ENCODE results near the gene PPM1H. TPM values are rescaled to one million over a fixed set of nuclear protein-coding genes. Genes with fewer than 3 reads are reported as not detected.
A peak's percentile ranks its signal among the peaks of the same experiment; 100 is the strongest.

PPM1H gene
- total RNA-seq, 1 donor: 13.4 TPM

DNA sequence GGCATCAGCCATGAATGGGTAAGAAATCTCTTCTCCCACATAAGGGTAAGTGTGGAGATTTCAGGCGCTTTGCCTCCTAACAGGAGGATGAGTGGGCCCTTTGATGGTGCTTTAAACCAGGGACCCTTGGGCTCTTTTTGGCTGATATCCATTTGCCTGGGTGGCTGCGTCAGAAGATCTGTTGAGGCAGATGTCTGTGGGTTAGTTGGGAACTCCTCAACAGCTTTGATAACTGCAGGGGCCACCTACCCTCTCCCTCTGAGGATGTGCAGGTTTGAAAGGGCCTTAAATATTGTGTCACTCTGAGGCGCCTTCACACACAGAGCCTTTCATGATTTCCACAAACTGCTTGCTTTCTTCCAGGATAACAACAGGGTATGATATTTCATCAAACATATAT is 210.7 kb downstream of the PPM1H start:
- Histone ChIP-seq H3K4me2 (ENCODE audit: insufficient read depth, low read length) (no peak overlapping the region), H3K9me3 (ENCODE audit: low read depth, low read length) (no peaks in the 10 kb centered on the region), H3K27me3 (ENCODE audit: insufficient read depth, low read length) (no peaks in the 10 kb centered on the region), H3K27ac (ENCODE audit: low read depth, low read length) (peak overlapping the region; percentile 93), H3K4me1 (ENCODE audit: insufficient read depth, low read length) (peaks cover 50% of the 10 kb centered on the region), H3K79me2 (ENCODE audit: insufficient read depth, low read length) (no peaks in the 10 kb centered on the region), H3K36me3 (ENCODE audit: insufficient read depth, low read length) (no peaks in the 10 kb centered on the region), H2AFZ (ENCODE audit: low read length) (no peak overlapping the region), H3K4me3 (ENCODE audit: insufficient read depth, low read length) (no peak overlapping the region), H4K20me1 (ENCODE audit: insufficient read depth, low read length) (no peaks in the 10 kb centered on the region)
- no peak for DNase-seq (ENCODE audit: insufficient read length, low spot score, missing footprints)
- TF ChIP-seq, protein P1, sequence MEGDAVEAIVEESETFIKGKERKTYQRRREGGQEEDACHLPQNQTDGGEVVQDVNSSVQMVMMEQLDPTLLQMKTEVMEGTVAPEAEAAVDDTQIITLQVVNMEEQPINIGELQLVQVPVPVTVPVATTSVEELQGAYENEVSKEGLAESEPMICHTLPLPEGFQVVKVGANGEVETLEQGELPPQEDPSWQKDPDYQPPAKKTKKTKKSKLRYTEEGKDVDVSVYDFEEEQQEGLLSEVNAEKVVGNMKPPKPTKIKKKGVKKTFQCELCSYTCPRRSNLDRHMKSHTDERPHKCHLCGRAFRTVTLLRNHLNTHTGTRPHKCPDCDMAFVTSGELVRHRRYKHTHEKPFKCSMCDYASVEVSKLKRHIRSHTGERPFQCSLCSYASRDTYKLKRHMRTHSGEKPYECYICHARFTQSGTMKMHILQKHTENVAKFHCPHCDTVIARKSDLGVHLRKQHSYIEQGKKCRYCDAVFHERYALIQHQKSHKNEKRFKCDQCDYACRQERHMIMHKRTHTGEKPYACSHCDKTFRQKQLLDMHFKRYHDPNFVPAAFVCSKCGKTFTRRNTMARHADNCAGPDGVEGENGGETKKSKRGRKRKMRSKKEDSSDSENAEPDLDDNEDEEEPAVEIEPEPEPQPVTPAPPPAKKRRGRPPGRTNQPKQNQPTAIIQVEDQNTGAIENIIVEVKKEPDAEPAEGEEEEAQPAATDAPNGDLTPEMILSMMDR (IDR thresholded peaks at IDR 0.05; ENCODE audit: extremely low read depth, low read depth, low read length): no peak

DNA sequence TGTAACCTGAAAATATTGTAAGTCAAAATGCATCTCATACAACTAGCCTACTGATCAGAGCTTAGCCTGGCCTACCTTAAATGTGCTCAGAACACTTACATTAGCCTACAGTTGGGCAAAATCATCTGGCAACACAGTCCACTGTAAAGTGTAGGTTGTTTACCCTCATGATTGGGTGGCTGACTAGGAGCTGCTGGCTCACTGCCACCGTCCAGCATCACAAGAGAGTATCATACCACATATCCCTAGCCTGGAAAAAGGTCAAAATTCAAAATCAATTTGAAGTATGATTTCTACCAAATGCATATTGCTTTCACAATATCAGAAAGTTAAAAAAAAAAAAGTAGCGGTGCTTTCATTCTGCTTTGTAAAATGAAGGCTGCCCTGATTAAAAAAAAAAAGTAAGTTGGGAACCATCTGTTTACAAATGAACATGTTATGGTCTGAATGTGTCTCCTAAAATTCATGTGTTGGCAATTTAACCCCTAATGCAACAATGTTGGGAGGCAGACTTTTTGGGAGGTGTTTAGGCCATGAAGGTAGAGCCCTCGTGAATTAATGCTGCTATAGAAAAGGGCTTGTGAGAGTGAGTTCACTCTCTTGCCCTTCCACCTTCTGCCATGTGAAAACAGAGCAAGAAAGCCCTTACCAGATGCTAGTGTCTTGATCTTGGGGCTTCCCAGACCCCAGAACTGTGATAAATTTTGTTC is 211.8 kb downstream of the PPM1H start:
- Histone ChIP-seq H2AFZ (ENCODE audit: low read length) (no peak overlapping the region), H3K4me2 (ENCODE audit: insufficient read depth, low read length) (no peak overlapping the region), H3K36me3 (ENCODE audit: insufficient read depth, low read length) (no peaks in the 10 kb centered on the region), H3K4me1 (ENCODE audit: insufficient read depth, low read length) (peaks cover 40% of the 10 kb centered on the region), H3K27me3 (ENCODE audit: insufficient read depth, low read length) (no peaks in the 10 kb centered on the region), H3K79me2 (ENCODE audit: insufficient read depth, low read length) (no peaks in the 10 kb centered on the region), H3K4me3 (ENCODE audit: insufficient read depth, low read length) (no peak overlapping the region), H4K20me1 (ENCODE audit: insufficient read depth, low read length) (no peaks in the 10 kb centered on the region), H3K9me3 (ENCODE audit: low read depth, low read length) (no peaks in the 10 kb centered on the region), H3K27ac (ENCODE audit: low read depth, low read length) (peak overlapping the region; percentile 93)
- no peak for DNase-seq (ENCODE audit: insufficient read length, low spot score, missing footprints)
- TF ChIP-seq, protein P1 (IDR thresholded peaks at IDR 0.05; ENCODE audit: extremely low read depth, low read depth, low read length): no peak

DNA sequence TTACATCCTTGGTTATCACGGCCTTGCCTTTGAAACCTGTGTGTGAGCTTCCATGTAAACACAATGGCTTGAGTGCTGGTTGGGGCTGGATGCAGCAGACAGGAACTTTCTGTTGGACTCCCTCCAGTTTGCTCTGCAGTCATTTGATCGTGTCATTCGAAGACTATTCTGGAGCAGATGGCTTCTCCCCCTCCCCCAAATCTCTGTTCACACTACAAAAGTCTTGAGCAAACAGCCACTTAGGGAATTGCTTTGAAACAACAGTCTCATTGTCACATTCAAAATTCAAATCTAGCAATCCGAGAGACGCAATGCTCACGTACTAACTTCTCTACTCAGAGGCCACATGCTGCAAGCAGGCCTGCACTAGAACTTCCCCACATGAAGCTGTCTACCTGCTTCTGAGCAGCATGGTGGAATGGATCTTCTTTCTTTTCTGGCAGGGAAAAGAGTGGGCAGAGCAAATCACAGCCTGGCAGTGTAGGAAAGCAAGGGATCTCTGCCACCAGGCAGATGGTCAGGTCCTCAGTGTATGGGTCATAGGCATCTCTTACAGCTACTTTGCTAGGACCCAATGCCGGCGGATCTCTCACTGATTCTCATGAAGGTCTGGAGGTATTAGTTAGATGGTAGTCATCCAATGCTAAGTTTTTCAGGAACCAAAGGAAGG is 214.2 kb downstream of the PPM1H start:
- Histone ChIP-seq H3K4me3 (ENCODE audit: insufficient read depth, low read length) (no peak overlapping the region), H3K9me3 (ENCODE audit: low read depth, low read length) (no peaks in the 10 kb centered on the region), H3K27ac (ENCODE audit: low read depth, low read length) (no peak overlapping the region), H2AFZ (ENCODE audit: low read length) (peak overlapping the region; percentile 53), H3K4me1 (ENCODE audit: insufficient read depth, low read length) (peaks cover 42% of the 10 kb centered on the region), H3K27me3 (ENCODE audit: insufficient read depth, low read length) (no peaks in the 10 kb centered on the region), H4K20me1 (ENCODE audit: insufficient read depth, low read length) (no peaks in the 10 kb centered on the region), H3K4me2 (ENCODE audit: insufficient read depth, low read length) (no peak overlapping the region), H3K36me3 (ENCODE audit: insufficient read depth, low read length) (no peaks in the 10 kb centered on the region), H3K79me2 (ENCODE audit: insufficient read depth, low read length) (no peaks in the 10 kb centered on the region)
- TF ChIP-seq, protein P1 (IDR thresholded peaks at IDR 0.05; ENCODE audit: extremely low read depth, low read depth, low read length): no peak
- DNase-seq (ENCODE audit: insufficient read length, low spot score, missing footprints): no peak

GRCh38 chr12:62720025-62720424 is 214.9 kb downstream of the PPM1H start:
- Histone ChIP-seq H3K36me3 (ENCODE audit: insufficient read depth, low read length) (no peaks in the 10 kb centered on the region), H3K4me3 (ENCODE audit: insufficient read depth, low read length) (no peak overlapping the region), H3K9me3 (ENCODE audit: low read depth, low read length) (no peaks in the 10 kb centered on the region), H3K27me3 (ENCODE audit: insufficient read depth, low read length) (no peaks in the 10 kb centered on the region), H3K4me2 (ENCODE audit: insufficient read depth, low read length) (no peak overlapping the region), H3K4me1 (ENCODE audit: insufficient read depth, low read length) (peaks cover 34% of the 10 kb centered on the region), H4K20me1 (ENCODE audit: insufficient read depth, low read length) (no peaks in the 10 kb centered on the region), H2AFZ (ENCODE audit: low read length) (no peak overlapping the region), H3K79me2 (ENCODE audit: insufficient read depth, low read length) (no peaks in the 10 kb centered on the region), H3K27ac (ENCODE audit: low read depth, low read length) (no peak overlapping the region)
- DNase-seq (ENCODE audit: insufficient read length, low spot score, missing footprints): no peak
- TF ChIP-seq, protein P1 (IDR thresholded peaks at IDR 0.05; ENCODE audit: extremely low read depth, low read depth, low read length): no peak

Measured in osteoblast (primary cell).